Hepatocyte (in vitro differentiated cells): ENCODE results near the gene PAIP2B. TPM values are rescaled to one million over a fixed set of nuclear protein-coding genes. Genes with fewer than 3 reads are reported as not detected.

Experiments
- DNase-seq: peaks from one replicate; pipeline ENCODE4 v3.0.0-alpha.2; 2016; ENCODE audit warnings: low spot score
- H2AFZ ChIP-seq: fragments of 200-600 bp; sonication (generic); 2 replicates; pipeline ENCODE4 v1.6.0; 2016; ENCODE audit warnings: antibody characterized with exemption, mild to moderate bottlenecking
- H3K27ac ChIP-seq: fragments of 200-600 bp; sonication (generic); 2 replicates; pipeline ENCODE4 v1.5.1; 2016; ENCODE audit warnings: mild to moderate bottlenecking
- H3K27me3 ChIP-seq: fragments of 200-600 bp; sonication (generic); 2 replicates; pipeline ENCODE4 v1.6.1; 2016
- H3K36me3 ChIP-seq: fragments of 200-600 bp; sonication (generic); replicated peaks from 2 replicates; pipeline ENCODE4 v1.5.1; 2016; ENCODE audit warnings: low read depth; ENCODE audit not compliant: insufficient read depth
- H3K4me1 ChIP-seq: fragments of 200-600 bp; sonication (generic); 2 replicates; pipeline ENCODE4 v1.5.1; 2016; ENCODE audit warnings: mild to moderate bottlenecking, moderate library complexity; ENCODE audit not compliant: insufficient read depth
- H3K4me2 ChIP-seq: fragments of 200-600 bp; sonication (generic); 2 replicates; pipeline ENCODE4 v1.6.0; 2016
- H3K4me3 ChIP-seq: fragments of 200-600 bp; sonication (generic); 2 replicates; pipeline ENCODE4 v1.5.1; 2016; ENCODE audit warnings: mild to moderate bottlenecking
- H3K79me2 ChIP-seq: fragments of 200-600 bp; sonication (generic); 2 replicates; pipeline ENCODE4 v1.6.0; 2017; ENCODE audit warnings: mild to moderate bottlenecking
- H3K9me2 ChIP-seq: fragments of 200-600 bp; sonication (generic); replicated peaks from 2 replicates; pipeline ENCODE4 v1.6.0; 2017; ENCODE audit warnings: mild to moderate bottlenecking; ENCODE audit not compliant: insufficient read depth
- H3K9me3 ChIP-seq: fragments of 200-600 bp; sonication (generic); 2 replicates; pipeline ENCODE4 v1.5.1; 2016; ENCODE audit warnings: low read depth, mild to moderate bottlenecking
- H4K20me1 ChIP-seq: fragments of 200-600 bp; sonication (generic); 2 replicates; pipeline ENCODE4 v1.6.0; 2016; ENCODE audit warnings: mild to moderate bottlenecking; ENCODE audit not compliant: insufficient read depth, poor library complexity, severe bottlenecking
- EZH2 ChIP-seq: fragments of 200-600 bp; sonication (generic); IDR thresholded peaks from 2 replicates; pipeline ENCODE4 v1.6.1; 2016; ENCODE audit warnings: antibody characterized with exemption, mild to moderate bottlenecking, borderline replicate concordance
- EZH2phosphoT487 ChIP-seq: fragments of 200-600 bp; sonication (generic); IDR thresholded peaks from one replicate; pipeline ENCODE4 v1.6.1; 2018; ENCODE audit warnings: antibody characterized with exemption, mild to moderate bottlenecking, low read depth, moderate library complexity; ENCODE audit not compliant: unreplicated experiment, severe bottlenecking
- WGBS: methylation state at CpG from one replicate; pipeline ENCODE4 v1.1.6; 2016; ENCODE audit warnings: low lambda C conversion rate; ENCODE audit errors: missing lambda C conversion rate; 5-methylcytosine and 5-hydroxymethylcytosine counted together
- polyA plus RNA-seq: library from polyadenylated mRNA; unstranded; fragments of >200 nt; fragmentation: Nextera tagmentation; extraction: Ambion mirVana; gene quantifications from 2 replicates; pipeline ENCODE4 v1.2.1, GENCODE V29; 2016
- total RNA-seq: library from RNA; depleted of rRNA; stranded (reverse); fragments of >200 nt; gene quantifications from 2 replicates; pipeline ENCODE4 v1.2.3, GENCODE V29; 2014
- TF ChIP-seq, protein P1 (sequence below): fragments of 200-600 bp; sonication (generic); IDR thresholded peaks from 2 replicates; pipeline ENCODE4 v1.5.1; 2016; ENCODE audit warnings: antibody characterized with exemption, mild to moderate bottlenecking; ENCODE audit not compliant: poor library complexity

PAIP2B gene
- total RNA-seq (4.4 and 4.8 TPM in 2 replicates), polyA plus RNA-seq (1.8 and 2.6 TPM in 2 replicates)

GRCh38 chr2:71226965-71227560 is at the start of gene PAIP2B:
TSS of gene PAIP2B (minus strand) at chr2:71227103. CDS start at chr2:71202589, 24,514 bp downstream.
- Histone ChIP-seq H4K20me1 (no peaks in the 10 kb centered on the region), H3K9me3 (no peaks in the 10 kb centered on the region), H3K36me3 (no peaks in the 10 kb centered on the region), H3K27me3 (no peaks in the 10 kb centered on the region), H3K27ac (peak within 1 kb of the TSS; percentile 35), H3K4me2 (peak within 1 kb of the TSS; percentile 85), H3K9me2 (no peaks in the 10 kb centered on the region), H3K4me3 (peak within 1 kb of the TSS; percentile 32), H2AFZ (peak within 1 kb of the TSS; percentile 41), H3K79me2 (no peaks in the 10 kb centered on the region), H3K4me1 (no peaks in the 10 kb centered on the region)
- peak; percentile 99 for DNase-seq
- TF ChIP-seq EZH2phosphoT487 (no peak), EZH2 (no peak)
- TF ChIP-seq, protein P1, sequence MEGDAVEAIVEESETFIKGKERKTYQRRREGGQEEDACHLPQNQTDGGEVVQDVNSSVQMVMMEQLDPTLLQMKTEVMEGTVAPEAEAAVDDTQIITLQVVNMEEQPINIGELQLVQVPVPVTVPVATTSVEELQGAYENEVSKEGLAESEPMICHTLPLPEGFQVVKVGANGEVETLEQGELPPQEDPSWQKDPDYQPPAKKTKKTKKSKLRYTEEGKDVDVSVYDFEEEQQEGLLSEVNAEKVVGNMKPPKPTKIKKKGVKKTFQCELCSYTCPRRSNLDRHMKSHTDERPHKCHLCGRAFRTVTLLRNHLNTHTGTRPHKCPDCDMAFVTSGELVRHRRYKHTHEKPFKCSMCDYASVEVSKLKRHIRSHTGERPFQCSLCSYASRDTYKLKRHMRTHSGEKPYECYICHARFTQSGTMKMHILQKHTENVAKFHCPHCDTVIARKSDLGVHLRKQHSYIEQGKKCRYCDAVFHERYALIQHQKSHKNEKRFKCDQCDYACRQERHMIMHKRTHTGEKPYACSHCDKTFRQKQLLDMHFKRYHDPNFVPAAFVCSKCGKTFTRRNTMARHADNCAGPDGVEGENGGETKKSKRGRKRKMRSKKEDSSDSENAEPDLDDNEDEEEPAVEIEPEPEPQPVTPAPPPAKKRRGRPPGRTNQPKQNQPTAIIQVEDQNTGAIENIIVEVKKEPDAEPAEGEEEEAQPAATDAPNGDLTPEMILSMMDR = no peak
- 1% methylated on average over 30 of the region's 30 CpGs for WGBS

GRCh38 chr2:71275939-71276310 is 49.0 kb upstream of the PAIP2B start:
- no peak for DNase-seq
- Histone ChIP-seq H3K27ac (no peak overlapping the region), H4K20me1 (no peaks in the 10 kb centered on the region), H3K79me2 (no peaks in the 10 kb centered on the region), H3K9me3 (no peaks in the 10 kb centered on the region), H3K4me2 (peak overlapping the region; percentile 99), H3K27me3 (peaks cover 74% of the 10 kb centered on the region), H2AFZ (peak overlapping the region; percentile 75), H3K4me3 (peak overlapping the region; percentile 52), H3K9me2 (no peaks in the 10 kb centered on the region), H3K4me1 (peaks cover 19% of the 10 kb centered on the region), H3K36me3 (no peaks in the 10 kb centered on the region)
- 62% methylated on average over 8 of the region's 8 CpGs for WGBS
- TF ChIP-seq EZH2 = no peak
- TF ChIP-seq, protein P1 = no peak
- TF ChIP-seq EZH2phosphoT487 = no peak

- Histone ChIP-seq H3K4me2 (no peak overlapping the region), H3K9me3 (no peaks in the 10 kb centered on the region), H2AFZ (no peak overlapping the region), H3K27ac (no peak overlapping the region), H3K27me3 (peaks cover 26% of the 10 kb centered on the region), H3K4me1 (no peaks in the 10 kb centered on the region), H3K4me3 (no peak overlapping the region), H3K36me3 (no peaks in the 10 kb centered on the region), H3K9me2 (no peaks in the 10 kb centered on the region), H3K79me2 (no peaks in the 10 kb centered on the region), H4K20me1 (no peaks in the 10 kb centered on the region)
- no peak for DNase-seq
- no peak for TF ChIP-seq EZH2
- TF ChIP-seq, protein P1 = no peak
- WGBS = 94% methylated on average over 9 of the region's 9 CpGs
These were observed 42.7 kb upstream of the PAIP2B start for GRCh38 chr2:71269511-71270090.
